Hematopoietic multipotent progenitor cell treated with erythropoietin and hydrocortisone succinate and interleukin-3 and kit ligand, for 17 days (in vitro differentiated cells): ENCODE measurements around the gene PRIMA1.

Experiments used
- DNase-seq: peaks from one replicate; pipeline ENCODE4 v3.0.0-alpha.2; 2015; ENCODE audit warnings: low spot score

PRIMA1 gene

DNA sequence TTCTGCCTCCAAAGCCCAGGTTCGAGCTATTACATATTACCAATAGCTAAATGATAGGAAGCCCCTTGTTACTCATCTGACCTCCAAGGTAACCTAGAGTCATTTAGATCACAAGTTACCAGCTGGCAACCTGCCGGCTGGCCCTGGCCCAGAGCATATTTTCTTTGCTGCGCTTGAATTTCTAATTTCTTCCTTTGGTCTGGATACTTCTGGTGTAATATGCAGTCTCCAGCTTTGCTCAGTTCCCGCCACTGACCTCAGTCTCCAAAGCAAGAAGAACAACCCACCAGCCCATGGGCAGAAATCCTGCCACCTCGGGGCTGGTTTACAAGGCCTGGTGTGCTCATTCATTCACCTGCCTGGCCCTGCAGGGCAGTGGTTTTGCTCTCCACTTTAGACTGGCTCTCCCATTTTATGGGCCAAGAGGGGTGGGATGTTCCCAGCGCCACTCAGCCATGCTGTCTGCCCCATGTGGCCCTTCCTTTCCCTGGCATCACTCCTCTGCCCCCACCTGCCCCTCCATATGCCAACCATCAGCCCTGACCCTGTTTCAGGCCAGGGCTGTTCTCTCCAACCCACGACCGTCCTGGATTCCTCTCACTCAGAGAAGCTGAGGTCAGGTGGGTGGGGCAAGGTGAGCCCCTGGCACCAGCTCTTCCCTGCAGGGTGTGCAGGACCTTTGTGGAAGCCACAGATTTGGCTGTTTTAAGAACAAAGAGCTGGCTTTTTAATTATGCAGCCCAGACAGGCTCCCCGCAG, 76.0 kb downstream of the PRIMA1 start:
- no peak for DNase-seq

DNA sequence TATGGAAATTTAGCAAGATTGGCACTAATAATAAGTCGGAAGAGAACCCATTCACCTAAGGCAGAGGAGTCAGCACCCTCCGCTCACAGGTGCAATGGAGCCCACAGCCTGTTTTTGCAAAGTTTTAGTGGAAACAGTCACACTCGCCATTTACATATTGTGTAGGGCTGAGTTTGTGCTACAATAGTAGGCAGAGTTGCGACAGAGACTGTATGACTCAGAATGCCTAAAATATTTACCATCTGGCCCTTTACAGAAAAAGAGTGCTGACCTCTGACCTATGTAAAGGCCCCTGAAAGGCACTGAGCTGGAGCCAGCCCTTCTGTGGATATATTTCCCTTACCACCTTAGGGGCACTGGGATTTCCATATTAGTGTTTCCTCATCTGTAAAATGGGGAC, 79.0 kb downstream of the PRIMA1 start:
- DNase-seq = no peak

GRCh38 chr14:93708800-93709199, 79.5 kb downstream of the PRIMA1 start:
- no peak for DNase-seq

GRCh38 chr14:93708311-93708734, 80.0 kb downstream of the PRIMA1 start:
- no peak for DNase-seq

GRCh38 chr14:93707475-93707874, 80.8 kb downstream of the PRIMA1 start:
- DNase-seq = no peak

- DNase-seq = no peak
Measured at GRCh38 chr14:93706360-93706955, 81.8 kb downstream of the PRIMA1 start.

GRCh38 chr14:93705513-93706156, 82.7 kb downstream of the PRIMA1 start:
- no peak for DNase-seq

DNA sequence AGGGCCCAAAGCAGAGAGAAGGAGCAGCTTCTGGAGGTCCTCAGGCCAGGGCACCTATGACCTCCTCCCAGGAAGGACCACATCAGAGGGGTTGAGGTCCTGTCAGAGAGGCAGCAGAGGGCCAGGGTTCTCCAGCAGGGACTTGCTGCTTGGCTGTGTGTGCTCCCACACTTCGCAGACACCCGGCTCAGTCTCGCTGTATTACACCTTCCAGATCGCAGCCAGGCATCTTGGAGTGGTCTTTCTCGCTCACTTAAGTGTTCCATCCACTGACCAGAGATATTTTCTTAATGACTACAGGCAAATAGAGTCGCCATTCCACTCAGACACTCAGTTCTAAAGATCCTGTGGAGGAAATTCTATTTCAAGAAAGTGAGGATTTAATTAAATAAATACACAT, 84.3 kb downstream of the PRIMA1 start:
- DNase-seq = no peak

GRCh38 chr14:93702946-93703345, 85.3 kb downstream of the PRIMA1 start:
- no peak for DNase-seq

- no peak for DNase-seq
Measured at GRCh38 chr14:93701562-93701961, 86.7 kb downstream of the PRIMA1 start.

DNA sequence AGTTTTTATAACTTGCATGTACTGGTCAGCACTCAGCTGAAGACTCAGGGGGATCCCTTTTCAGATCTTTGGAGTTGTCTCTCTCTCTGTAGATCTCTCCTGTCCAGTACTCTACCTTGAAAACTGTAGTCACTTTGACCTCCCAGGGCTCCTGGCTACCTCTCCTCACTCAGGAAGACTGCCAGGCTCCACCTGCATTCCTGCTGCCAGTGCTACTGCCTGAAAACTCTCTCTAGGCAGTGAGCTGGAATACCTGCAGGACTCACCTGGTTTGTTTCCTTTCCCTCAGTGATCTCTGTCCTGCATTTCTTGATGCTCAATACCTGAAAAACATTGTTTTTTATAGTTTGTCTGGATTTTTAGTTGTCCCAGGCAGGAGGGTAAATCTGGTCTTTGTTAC, 87.4 kb downstream of the PRIMA1 start:
- no peak for DNase-seq

GRCh38 chr14:93693914-93694313, 94.4 kb downstream of the PRIMA1 start:
- DNase-seq = no peak

GRCh38 chr14:93691042-93691780, 97.1 kb downstream of the PRIMA1 start:
- DNase-seq = no peak

DNA sequence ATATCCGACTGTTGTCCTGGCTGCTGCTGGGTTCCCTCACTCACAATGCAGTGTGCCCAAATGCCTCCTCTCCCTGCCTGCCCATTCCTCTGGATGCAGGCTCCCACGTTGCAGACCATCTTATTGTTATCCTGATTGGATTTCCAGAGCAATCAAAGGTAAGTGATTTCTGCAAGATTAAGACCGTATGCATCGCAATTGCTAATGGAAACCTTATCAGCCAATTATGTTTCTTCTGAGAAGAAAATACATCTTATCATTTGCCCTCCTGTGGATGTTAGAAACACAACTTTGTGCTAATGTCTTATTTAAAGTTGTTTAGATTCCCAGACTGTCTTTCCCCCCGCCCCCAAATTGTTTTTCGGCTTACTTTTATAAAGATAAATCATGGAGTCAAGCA, 98.1 kb downstream of the PRIMA1 start:
- no peak for DNase-seq

- DNase-seq = no peak
Measured at GRCh38 chr14:93688820-93689219, 99.5 kb downstream of the PRIMA1 start.

DNA sequence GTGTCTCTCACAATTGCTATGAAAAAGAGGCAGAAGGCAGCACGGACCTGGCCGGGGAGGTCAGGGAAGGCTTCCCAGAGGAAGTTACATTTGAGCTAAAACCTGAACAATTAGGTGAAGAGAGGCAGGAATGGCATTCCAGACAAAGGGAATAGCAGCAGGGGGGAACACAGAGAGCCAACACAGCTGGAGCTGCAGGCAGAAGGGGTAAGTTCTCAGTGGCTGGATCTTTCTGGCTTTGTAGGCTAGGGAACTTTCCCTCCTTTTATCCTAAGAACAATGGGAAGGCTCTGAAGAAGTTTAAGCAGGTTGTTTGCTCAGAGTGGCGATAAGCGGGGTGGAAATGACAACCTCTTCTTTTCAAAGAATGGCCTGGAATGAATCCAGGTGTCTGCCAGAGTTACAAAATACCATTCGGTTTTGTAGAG, 100.0 kb downstream of the PRIMA1 start:
- no peak for DNase-seq

DNA sequence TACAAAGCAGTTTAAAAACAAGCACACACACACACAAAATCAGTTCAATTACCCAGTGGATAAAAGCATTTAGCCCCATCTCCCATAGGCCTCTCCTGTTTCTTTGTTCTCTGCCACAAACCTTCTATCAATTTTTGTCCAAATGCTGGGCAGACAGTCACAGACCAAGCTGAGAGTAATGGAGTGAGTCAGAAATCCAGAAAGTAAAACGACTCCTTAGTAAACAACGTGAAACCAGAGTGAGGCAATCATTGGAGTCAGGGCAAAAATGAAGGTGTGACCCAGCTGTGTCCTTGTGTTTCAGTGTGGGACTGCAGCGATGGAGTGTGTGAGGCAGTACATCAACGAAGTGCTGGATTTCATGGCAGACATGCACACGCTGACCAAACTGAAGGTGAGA, 102.0 kb downstream of the PRIMA1 start:
- DNase-seq = no peak

- no peak for DNase-seq
Measured at GRCh38 chr14:93685121-93685895, 103.0 kb downstream of the PRIMA1 start.

GRCh38 chr14:93683226-93683625, 105.1 kb downstream of the PRIMA1 start:
- no peak for DNase-seq

DNA sequence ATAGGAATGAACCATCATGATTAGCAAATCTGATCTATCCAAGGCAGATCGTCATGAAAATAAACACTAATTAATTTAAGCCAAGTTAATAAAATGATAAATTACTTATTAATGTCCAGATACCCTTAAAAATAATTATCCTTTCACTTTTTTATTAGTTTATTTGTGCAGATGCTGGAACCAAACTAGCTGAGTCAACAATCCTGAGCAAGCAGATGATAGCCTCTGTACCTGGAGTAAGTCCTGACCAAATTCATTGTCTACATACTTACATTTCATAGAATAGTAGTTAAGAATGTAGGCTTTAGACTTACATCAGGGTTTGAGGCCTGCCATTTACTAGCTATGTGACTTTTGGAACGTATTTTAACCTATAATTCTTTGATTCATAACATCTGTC, 105.8 kb downstream of the PRIMA1 start:
- DNase-seq = no peak

DNA sequence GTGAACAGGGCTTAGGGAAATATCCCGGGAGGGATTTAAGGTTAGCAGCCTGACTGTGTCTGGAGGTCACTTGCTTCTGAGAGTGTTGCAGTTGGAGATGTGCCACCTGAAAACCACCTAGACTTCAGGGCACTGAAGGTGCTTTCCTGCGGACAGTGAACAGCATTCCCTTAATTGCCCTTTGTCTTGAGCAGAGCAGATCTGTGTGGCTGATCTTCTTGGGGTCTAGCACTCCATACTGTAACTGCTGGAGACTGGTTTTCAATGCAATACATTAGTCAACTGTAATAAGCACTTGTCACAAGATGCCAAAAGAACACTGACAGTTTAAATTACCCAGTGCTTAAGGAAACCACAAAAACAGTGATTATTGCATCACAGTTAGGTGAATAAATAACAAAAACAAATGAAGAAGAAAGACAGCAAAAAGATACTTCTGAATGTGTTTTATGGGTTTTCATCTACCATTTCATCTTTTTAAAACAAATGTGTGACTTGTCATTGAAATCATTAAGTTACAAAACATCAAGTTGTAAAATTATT, 111.8 kb downstream of the PRIMA1 start:
- no peak for DNase-seq

DNA sequence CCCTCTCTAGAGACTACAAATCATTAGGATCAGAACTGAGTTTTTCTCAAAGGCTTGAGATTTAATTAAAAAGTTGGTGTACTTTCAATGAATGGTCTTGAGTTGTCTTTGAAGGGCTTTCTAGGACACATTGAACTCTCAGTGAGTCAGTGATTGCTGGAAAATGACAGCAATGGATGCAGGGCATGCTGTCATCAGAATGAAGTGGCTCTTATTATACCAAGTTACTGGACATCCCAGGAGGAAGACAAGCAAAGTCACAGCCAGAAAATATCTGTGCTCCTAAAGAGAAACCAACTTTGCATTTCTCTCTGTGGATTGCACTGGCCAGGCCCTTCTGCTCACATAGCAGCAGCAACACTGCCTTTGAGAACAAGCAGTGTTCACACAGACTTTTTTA, 112.6 kb downstream of the PRIMA1 start:
- DNase-seq = no peak
